Upper lobe of left lung (tissue), 4 donors: ENCODE measurements around the gene IFNGR1.

ENCODE experiments used
- CTCF ChIP-seq, 6 experiments: fragments of 450-650 bp in 4 of 6; fragments of 200-600 bp in 2 of 6; sonication (generic) in 2 of 6; IDR thresholded peaks; one replicate each; pipeline ENCODE4 v1.5.1; 2016 to 2019; ENCODE audit warnings: antibody characterized with exemption in 6 of 6
- EP300 ChIP-seq, 4 donors: sonication (generic); formaldehyde crosslinking; IDR thresholded peaks; one replicate each; pipeline ENCODE4 v1.5.1; 2017; ENCODE audit warnings: antibody characterized with exemption in 4 of 4, control low read depth in 2 of 4
- POLR2A ChIP-seq, 4 donors: fragments of 450-650 bp; IDR thresholded peaks; one replicate each; pipeline ENCODE4 v1.5.1; 2016 to 2017; ENCODE audit warnings: antibody characterized with exemption in 4 of 4, mild to moderate bottlenecking in 2 of 4
- POLR2AphosphoS5 ChIP-seq, 2 donors: sonication (generic); formaldehyde crosslinking; IDR thresholded peaks; one replicate each; pipeline ENCODE4 v1.5.1; 2017; ENCODE audit warnings: antibody characterized with exemption in 2 of 2

GRCh38 chr6:137157601-137158000 lies 61.6 kb downstream of the IFNGR1 start:
- TF ChIP-seq CTCF (IDR thresholded peaks at IDR 0.05) (no peak), POLR2A (IDR thresholded peaks at IDR 0.05) (no peak), EP300 (IDR thresholded peaks at IDR 0.05) (no peak), POLR2AphosphoS5 (IDR thresholded peaks at IDR 0.05) (no peak)
